A549 (cell line): ENCODE measurements around the gene ROR2. TPM values are rescaled to one million over a fixed set of nuclear protein-coding genes. Genes with fewer than 3 reads are reported as not detected.

Experiments used
- ATAC-seq, 2 experiments: fragments of 200-7000 bp in 1 of 2; fragments of >200 bp in 1 of 2; cut with Nextera tagmentation in 1 of 2; cut with Tn5 transposase in 1 of 2; 3 replicates each; pipeline versions ENCODE4 v1.8.0 to v1.9.1; 2018 to 2020; ENCODE audit warnings: mild to moderate bottlenecking in 1 of 2, moderate library complexity in 1 of 2
- CTCF ChIA-PET: fragments of 300-600 bp; sonication (Branson Sonifier 250); formaldehyde crosslinking; extraction: SDS; loops from one replicate; lab custom pipeline; 2021; ENCODE audit warnings: antibody characterized with exemption, inconsistent platforms; lab: Yijun Ruan, JAX
- POLR2A ChIA-PET: fragments of 350-600 bp; formaldehyde crosslinking; extraction: SDS; loops from one replicate; lab custom pipeline; 2021; ENCODE audit warnings: antibody characterized with exemption, inconsistent platforms; lab: Yijun Ruan, JAX
- DNase-seq, 2 experiments: peaks; one replicate each; pipeline versions ENCODE4 v3.0.0 to v3.0.0-alpha.2; 2011 to 2016; ENCODE audit warnings: low read depth in 1 of 2, low spot score in 1 of 2
- FAIRE-seq: peaks from 2 replicates; lab custom pipeline; 2011; peaks lifted over from hg19 to GRCh38; lab: Jason Lieb, UNC
- H3K27ac ChIP-seq, 2 experiments: fragments of >200 bp; sonication (Bioruptor Twin); formaldehyde crosslinking; 3 replicates each; pipeline ENCODE4 v1.5.1; 2016 to 2017
- H3K4me1 ChIP-seq: fragments of >200 bp; sonication (Bioruptor Twin); formaldehyde crosslinking; 3 replicates; pipeline ENCODE4 v1.6.1; 2016
- H3K4me2 ChIP-seq: fragments of >200 bp; sonication (Bioruptor Twin); formaldehyde crosslinking; 3 replicates; pipeline ENCODE4 v1.6.1; 2016
- H3K4me3 ChIP-seq: fragments of >200 bp; sonication (Bioruptor Twin); formaldehyde crosslinking; 3 replicates; pipeline ENCODE4 v1.5.1; 2016
- H3K9me3 ChIP-seq: fragments of >200 bp; sonication (Bioruptor Twin); formaldehyde crosslinking; 3 replicates; pipeline ENCODE4 v1.6.1; 2016
- BHLHE40 ChIP-seq: IDR thresholded peaks from 2 replicates; pipeline ENCODE4 v1.6.1; 2012; ENCODE audit warnings: low read depth, low read length, inconsistent platforms
- CHD2 ChIP-seq: fragments of 150-350 bp; IDR thresholded peaks from 2 replicates; pipeline ENCODE4 v1.6.1; 2014; ENCODE audit warnings: low read length; ENCODE audit not compliant: partially characterized antibody
- CHD4 ChIP-seq: fragments of 200-600 bp; sonication (generic); IDR thresholded peaks from 2 replicates; pipeline ENCODE4 v1.6.1; 2016; ENCODE audit warnings: antibody characterized with exemption, mild to moderate bottlenecking, borderline replicate concordance
- CTCF ChIP-seq: fragments of >200 bp; sonication (Bioruptor Twin); formaldehyde crosslinking; IDR thresholded peaks from 3 replicates; pipeline ENCODE4 v1.5.1; 2016
- EP300 ChIP-seq, 2 experiments: fragments of >200 bp; sonication (Bioruptor Twin); formaldehyde crosslinking; IDR thresholded peaks; 2 replicates in 1 of 2; 3 replicates in 1 of 2; pipeline ENCODE4 v1.6.1; 2016 to 2017
- FOXS1 ChIP-seq: fragments of 250-450 bp; sonication (Bioruptor Pico); IDR thresholded peaks from 2 replicates; pipeline ENCODE4 v1.5.0; 2020; ENCODE audit warnings: mild to moderate bottlenecking, moderate library complexity
- HEYL ChIP-seq: fragments of 250-450 bp; sonication (Bioruptor Pico); IDR thresholded peaks from 2 replicates; pipeline ENCODE4 v1.8.0; 2021; ENCODE audit warnings: mild to moderate bottlenecking, moderate library complexity
- HMGXB4 ChIP-seq: fragments of 250-450 bp; sonication (Bioruptor Pico); IDR thresholded peaks from 2 replicates; pipeline ENCODE4 v1.5.0; 2021; ENCODE audit warnings: mild to moderate bottlenecking, moderate library complexity, borderline replicate concordance
- HOXB13 ChIP-seq: fragments of 250-450 bp; sonication (Bioruptor Pico); IDR thresholded peaks from 2 replicates; pipeline ENCODE4 v1.5.0; 2020; ENCODE audit warnings: low read depth, mild to moderate bottlenecking, moderate library complexity
- KDM1A ChIP-seq: fragments of 200-600 bp; sonication (generic); IDR thresholded peaks from 2 replicates; pipeline ENCODE4 v1.6.1; 2016; ENCODE audit warnings: low read depth, mild to moderate bottlenecking
- MAFK ChIP-seq: fragments of 450-650 bp; IDR thresholded peaks from 2 replicates; pipeline ENCODE4 v1.6.1; 2014; ENCODE audit not compliant: partially characterized antibody
- PBX3 ChIP-seq: IDR thresholded peaks from 2 replicates; pipeline ENCODE4 v1.6.1; 2012
- RAD21 ChIP-seq, 2 experiments: fragments of >200 bp in 1 of 2; sonication (Bioruptor Twin) in 1 of 2; formaldehyde crosslinking in 1 of 2; IDR thresholded peaks in 1 of 2; conservative IDR thresholded peaks in 1 of 2; 2 replicates in 1 of 2; 3 replicates in 1 of 2; pipeline ENCODE4 v1.6.1; 2012 to 2018; ENCODE audit warnings: inconsistent platforms in 1 of 2
- RARB ChIP-seq: fragments of 250-450 bp; sonication (Bioruptor Pico); IDR thresholded peaks from 2 replicates; pipeline ENCODE4 v1.8.0; 2021; ENCODE audit warnings: mild to moderate bottlenecking, moderate library complexity
- RCOR1 ChIP-seq: fragments of 150-350 bp; IDR thresholded peaks from 2 replicates; pipeline ENCODE4 v1.6.1; 2014; ENCODE audit warnings: antibody characterized with exemption, low read length, low read depth
- RFX5 ChIP-seq: fragments of 450-650 bp; IDR thresholded peaks from 2 replicates; pipeline ENCODE4 v1.7.1; 2014; ENCODE audit warnings: antibody characterized with exemption, mild to moderate bottlenecking, moderate library complexity
- SMC3 ChIP-seq: fragments of >200 bp; sonication (Bioruptor Twin); formaldehyde crosslinking; IDR thresholded peaks from 3 replicates; pipeline ENCODE4 v1.6.1; 2018; ENCODE audit warnings: inconsistent platforms
- TP53 ChIP-seq: fragments of 250-450 bp; sonication (Bioruptor Pico); IDR thresholded peaks from 2 replicates; pipeline ENCODE4 v1.5.0; 2021; ENCODE audit warnings: mild to moderate bottlenecking, moderate library complexity
- ZSCAN20 ChIP-seq: fragments of 250-450 bp; sonication (Bioruptor Pico); IDR thresholded peaks from 2 replicates; pipeline ENCODE4 v1.8.0; 2022; ENCODE audit warnings: mild to moderate bottlenecking, moderate library complexity
- WGBS: methylation state at CpG from one replicate; pipeline ENCODE4 v1.1.6; 2017; ENCODE audit errors: missing lambda C conversion rate; 5-methylcytosine and 5-hydroxymethylcytosine counted together
- polyA plus RNA-seq, 4 experiments: library from polyadenylated mRNA; depleted of rRNA in 3 of 4; stranded (reverse); fragments of >200 nt; fragmentation: RNase III in 1 of 4; extraction: RNeasy Plus Mini Kit Qiagen cat#74134 plus additional on column Dnase treatment in 1 of 4; gene quantifications; 2 replicates in 3 of 4; 3 replicates in 1 of 4; pipeline ENCODE4 v1.2.3, GENCODE V29; 2011 to 2017
- TF ChIP-seq, protein P1 (sequence below): IDR thresholded peaks from 2 replicates; pipeline ENCODE4 v1.6.1; 2012

Gene ROR2
- polyA plus RNA-seq, 2 of the 4 experiments (the other 2 are of a cell fraction) = 0.12 to 0.53 TPM

GRCh38 chr9:91736311-91736710 is 213.7 kb downstream of the ROR2 start:
- FAIRE-seq (no peak), DNase-seq (no peak), ATAC-seq (no peak)
- WGBS = 41% methylated on average over 5 of the region's 5 CpGs
- TF ChIP-seq CTCF (no peak), RFX5 (no peak), CHD2 (no peak), KDM1A (no peak), EP300 (IDR thresholded peaks at IDR 0.05) (no peak), RARB (CRISPR knock-in tag) (no peak), CHD4 (no peak), RCOR1 (no peak), BHLHE40 (no peak)
- TF ChIP-seq, protein P1, sequence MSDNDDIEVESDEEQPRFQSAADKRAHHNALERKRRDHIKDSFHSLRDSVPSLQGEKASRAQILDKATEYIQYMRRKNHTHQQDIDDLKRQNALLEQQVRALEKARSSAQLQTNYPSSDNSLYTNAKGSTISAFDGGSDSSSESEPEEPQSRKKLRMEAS = no peak
- H3K27ac ChIP-seq = no peak overlapping the region
- no peaks in the 10 kb centered on the region for H3K9me3 ChIP-seq
- ChIA-PET POLR2A (no interaction called here), CTCF (interaction anchor here (1.3 to 4.0 kb wide), 3 partner anchors 9 to 17 kb away, joined by 3 to 36 read pairs (median 28); no protein-coding TSS in a partner anchor)
- H3K4me2 ChIP-seq = no peak overlapping the region
- no peak overlapping the region for H3K4me3 ChIP-seq
- H3K4me1 ChIP-seq = no peaks in the 10 kb centered on the region

DNA sequence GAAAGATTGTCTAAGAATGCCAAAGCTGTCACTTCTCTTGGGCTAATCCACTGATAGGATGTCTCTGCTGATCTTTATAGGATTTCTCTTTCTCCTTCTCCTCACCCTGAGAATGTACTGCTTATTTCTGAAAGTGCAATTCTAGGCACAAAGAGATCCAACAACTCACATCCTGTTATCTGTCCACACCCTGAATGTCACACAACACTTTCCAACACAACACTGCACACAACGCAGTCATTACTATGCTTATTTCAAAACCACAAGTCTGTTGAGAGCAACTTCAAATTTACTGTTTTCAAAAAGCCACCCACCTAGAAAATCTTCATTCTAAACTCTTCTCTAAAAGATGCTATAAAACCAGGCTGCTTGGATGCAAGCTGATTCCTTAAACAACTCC is 215.0 kb downstream of the ROR2 start:
- CTCF ChIA-PET = interaction anchor here (0.9 to 4.0 kb wide), 17 partner anchors 7 to 324 kb away, joined by 3 to 36 read pairs (median 4); partner anchors contain the start of gene ROR2
- WGBS = 79% methylated on average over 1 of the region's 1 CpG
- Histone ChIP-seq H3K4me2 (no peak overlapping the region), H3K4me1 (no peaks in the 10 kb centered on the region), H3K27ac (no peak overlapping the region), H3K4me3 (no peak overlapping the region), H3K9me3 (no peaks in the 10 kb centered on the region)
- POLR2A ChIA-PET = no interaction called here
- FAIRE-seq = no peak
- no peak for DNase-seq
- ATAC-seq = no peak
- TF ChIP-seq HEYL (no peak), MAFK (no peak), HMGXB4 (no peak), TP53 (CRISPR knock-in tag) (no peak), RCOR1 (no peak), RARB (CRISPR knock-in tag) (no peak), HOXB13 (CRISPR knock-in tag) (no peak), FOXS1 (CRISPR knock-in tag) (no peak)

DNA sequence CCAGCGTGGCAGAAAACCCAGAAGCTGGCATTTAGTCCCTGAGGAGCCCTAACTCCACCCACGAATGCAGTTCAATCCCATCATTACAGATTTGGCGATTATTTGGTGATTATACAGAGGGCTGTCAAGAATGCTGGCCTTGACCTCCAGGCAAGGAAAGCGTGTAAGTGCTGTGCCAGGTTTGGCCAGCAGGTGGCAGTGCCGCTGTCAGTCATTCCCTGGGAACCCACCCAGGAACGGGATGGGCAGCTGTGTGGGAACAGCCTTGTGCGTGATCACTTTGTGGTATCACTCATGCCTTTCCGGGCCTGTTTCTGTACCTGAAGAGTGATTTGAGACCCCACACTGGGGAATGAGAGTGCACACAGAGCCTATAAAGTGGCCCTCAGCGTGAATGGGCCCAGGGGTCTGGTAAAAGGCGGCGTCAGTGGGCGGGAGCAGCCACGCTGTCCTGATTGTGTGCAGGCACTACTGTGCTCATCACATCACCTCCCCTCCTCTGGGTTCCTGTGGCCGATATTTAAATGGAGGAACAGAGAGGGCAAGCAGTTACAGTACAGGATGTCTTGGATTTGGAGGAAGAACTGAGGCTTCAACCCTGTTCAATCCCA is 215.6 kb downstream of the ROR2 start:
- FAIRE-seq = no peak
- Histone ChIP-seq H3K4me2 (no peak overlapping the region), H3K4me3 (no peak overlapping the region), H3K27ac (no peak overlapping the region), H3K9me3 (no peaks in the 10 kb centered on the region), H3K4me1 (no peaks in the 10 kb centered on the region)
- ATAC-seq = peak; percentile 72 to 86; a peak in 5 of 6 replicates
- 46% methylated on average over 10 of the region's 14 CpGs for WGBS
- CTCF ChIA-PET = interaction anchor here (0.7 to 4.0 kb wide), 24 partner anchors 8 to 324 kb away, joined by 3 to 36 read pairs (median 4); partner anchors contain the start of gene ROR2
- TF ChIP-seq CTCF (peak; percentile 74), RCOR1 (no peak), HOXB13 (CRISPR knock-in tag) (no peak), ZSCAN20 (CRISPR knock-in tag) (no peak), SMC3 (peak; percentile 47), RAD21 (conservative IDR thresholded peaks at IDR 0.05 in 1 of 2, IDR thresholded peaks at IDR 0.05 in 1 of 2) (peak; percentile 36 to 45; a peak in 3 of 5 replicates), PBX3 (peak; percentile 75; the same call in 1 of the 2 replicates)
- DNase-seq = peak; percentile 46 to 78
- POLR2A ChIA-PET = no interaction called here
